Ishikawa (cell line): Measurements from ENCODE around the gene DNAH8.

Source experiments
- CEBPB ChIP-seq: IDR thresholded peaks from 2 replicates; pipeline ENCODE4 v1.6.1; 2012
- CREB1 ChIP-seq: IDR thresholded peaks from 2 replicates; pipeline ENCODE4 v1.6.1; 2012; ENCODE audit warnings: low read depth
- EGR1 ChIP-seq: IDR thresholded peaks from 2 replicates; pipeline ENCODE4 v1.6.1; 2012
- EP300 ChIP-seq: IDR thresholded peaks from 2 replicates; pipeline ENCODE4 v1.6.1; 2012; ENCODE audit warnings: borderline replicate concordance
- FOXM1 ChIP-seq: IDR thresholded peaks from 2 replicates; pipeline ENCODE4 v1.6.1; 2012; ENCODE audit warnings: low read depth, borderline replicate concordance
- NFIC ChIP-seq: IDR thresholded peaks from 2 replicates; pipeline ENCODE4 v1.6.1; 2012
- RAD21 ChIP-seq: IDR thresholded peaks from 2 replicates; pipeline ENCODE4 v1.6.1; 2012; ENCODE audit warnings: low read depth
- TAF1 ChIP-seq: IDR thresholded peaks from 2 replicates; pipeline ENCODE4 v1.6.1; 2012; ENCODE audit warnings: low read depth, mild to moderate bottlenecking
- TCF12 ChIP-seq: IDR thresholded peaks from 2 replicates; pipeline ENCODE4 v1.6.1; 2012; ENCODE audit warnings: low read depth
- TEAD4 ChIP-seq: IDR thresholded peaks from 2 replicates; pipeline ENCODE4 v1.6.1; 2012
- YY1 ChIP-seq: IDR thresholded peaks from 2 replicates; pipeline ENCODE4 v1.6.1; 2012; ENCODE audit warnings: low read depth
- ZBTB7A ChIP-seq: IDR thresholded peaks from 2 replicates; pipeline ENCODE4 v1.6.1; 2012; ENCODE audit warnings: low read depth
- TF ChIP-seq, protein P1 (sequence below): IDR thresholded peaks from 2 replicates; pipeline ENCODE4 v1.6.1; 2012; ENCODE audit warnings: low read depth, mild to moderate bottlenecking
- TF ChIP-seq, protein P2 (sequence below): IDR thresholded peaks from 2 replicates; pipeline ENCODE4 v1.6.1; 2012
- TF ChIP-seq, protein P3 (sequence below): IDR thresholded peaks from 2 replicates; pipeline ENCODE4 v1.6.1; 2012

DNAH8 gene

DNA sequence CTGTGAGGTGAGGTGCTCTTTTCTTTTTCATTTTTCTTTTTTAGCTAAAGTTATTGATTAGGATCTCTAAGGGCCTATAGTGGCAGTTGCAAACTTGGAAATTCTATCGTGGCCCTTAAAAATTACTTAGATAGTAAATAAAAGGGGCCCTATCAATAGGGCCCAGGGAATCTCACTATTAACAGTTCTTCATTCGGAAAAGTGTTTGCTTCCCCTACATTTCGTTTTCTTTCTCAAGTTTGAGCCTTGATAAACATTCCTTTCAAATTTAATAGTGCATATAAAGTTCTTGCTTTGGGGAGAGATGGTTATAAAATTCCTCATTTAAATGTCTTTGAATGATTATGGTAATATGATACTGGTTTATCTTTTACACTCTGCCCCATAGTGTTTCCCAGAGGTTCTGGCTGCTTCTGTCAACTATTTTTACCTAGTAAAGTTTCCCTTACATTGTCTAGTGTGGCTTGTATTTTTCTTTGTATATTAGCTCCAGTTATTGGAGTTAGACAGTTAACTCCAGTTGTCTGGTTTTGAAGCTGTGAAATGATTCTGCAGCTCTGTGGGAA lies 263.1 kb downstream of the DNAH8 start:
- TF ChIP-seq YY1 (no peak), RAD21 (no peak), NFIC (no peak), TEAD4 (no peak), FOXM1 (no peak), CREB1 (no peak), EP300 (no peak), TCF12 (no peak), TAF1 (no peak), EGR1 (no peak), ZBTB7A (no peak)
- TF ChIP-seq, protein P1, sequence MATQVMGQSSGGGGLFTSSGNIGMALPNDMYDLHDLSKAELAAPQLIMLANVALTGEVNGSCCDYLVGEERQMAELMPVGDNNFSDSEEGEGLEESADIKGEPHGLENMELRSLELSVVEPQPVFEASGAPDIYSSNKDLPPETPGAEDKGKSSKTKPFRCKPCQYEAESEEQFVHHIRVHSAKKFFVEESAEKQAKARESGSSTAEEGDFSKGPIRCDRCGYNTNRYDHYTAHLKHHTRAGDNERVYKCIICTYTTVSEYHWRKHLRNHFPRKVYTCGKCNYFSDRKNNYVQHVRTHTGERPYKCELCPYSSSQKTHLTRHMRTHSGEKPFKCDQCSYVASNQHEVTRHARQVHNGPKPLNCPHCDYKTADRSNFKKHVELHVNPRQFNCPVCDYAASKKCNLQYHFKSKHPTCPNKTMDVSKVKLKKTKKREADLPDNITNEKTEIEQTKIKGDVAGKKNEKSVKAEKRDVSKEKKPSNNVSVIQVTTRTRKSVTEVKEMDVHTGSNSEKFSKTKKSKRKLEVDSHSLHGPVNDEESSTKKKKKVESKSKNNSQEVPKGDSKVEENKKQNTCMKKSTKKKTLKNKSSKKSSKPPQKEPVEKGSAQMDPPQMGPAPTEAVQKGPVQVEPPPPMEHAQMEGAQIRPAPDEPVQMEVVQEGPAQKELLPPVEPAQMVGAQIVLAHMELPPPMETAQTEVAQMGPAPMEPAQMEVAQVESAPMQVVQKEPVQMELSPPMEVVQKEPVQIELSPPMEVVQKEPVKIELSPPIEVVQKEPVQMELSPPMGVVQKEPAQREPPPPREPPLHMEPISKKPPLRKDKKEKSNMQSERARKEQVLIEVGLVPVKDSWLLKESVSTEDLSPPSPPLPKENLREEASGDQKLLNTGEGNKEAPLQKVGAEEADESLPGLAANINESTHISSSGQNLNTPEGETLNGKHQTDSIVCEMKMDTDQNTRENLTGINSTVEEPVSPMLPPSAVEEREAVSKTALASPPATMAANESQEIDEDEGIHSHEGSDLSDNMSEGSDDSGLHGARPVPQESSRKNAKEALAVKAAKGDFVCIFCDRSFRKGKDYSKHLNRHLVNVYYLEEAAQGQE, result no peak
- TF ChIP-seq, protein P2, sequence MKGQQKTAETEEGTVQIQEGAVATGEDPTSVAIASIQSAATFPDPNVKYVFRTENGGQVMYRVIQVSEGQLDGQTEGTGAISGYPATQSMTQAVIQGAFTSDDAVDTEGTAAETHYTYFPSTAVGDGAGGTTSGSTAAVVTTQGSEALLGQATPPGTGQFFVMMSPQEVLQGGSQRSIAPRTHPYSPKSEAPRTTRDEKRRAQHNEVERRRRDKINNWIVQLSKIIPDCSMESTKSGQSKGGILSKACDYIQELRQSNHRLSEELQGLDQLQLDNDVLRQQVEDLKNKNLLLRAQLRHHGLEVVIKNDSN, result no peak

DNA sequence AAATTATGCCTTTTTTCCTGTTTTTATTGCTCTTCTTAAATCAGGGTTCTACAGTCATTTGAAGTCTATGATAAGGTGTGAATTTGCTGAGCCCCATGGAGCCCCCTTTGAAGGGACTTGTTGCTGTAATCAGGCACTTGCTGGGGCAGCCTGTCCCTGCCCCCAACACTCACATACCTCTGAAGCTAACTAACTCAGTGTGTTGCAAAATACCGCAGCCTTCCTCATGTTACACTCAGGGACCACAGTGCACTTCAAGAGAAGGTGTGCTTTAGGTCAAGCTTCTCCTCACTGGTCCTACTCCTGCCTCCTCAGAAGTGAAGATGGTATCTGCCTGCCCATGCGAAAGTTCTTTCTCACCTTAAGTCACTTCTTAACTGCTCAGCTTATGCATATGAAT lies 267.4 kb downstream of the DNAH8 start:
- TF ChIP-seq TCF12, result no peak
- TF ChIP-seq FOXM1, result no peak
- no peak for TF ChIP-seq ZBTB7A
- TF ChIP-seq YY1, result no peak
- TF ChIP-seq, protein P2, result no peak
- TF ChIP-seq EP300, result no peak

DNA sequence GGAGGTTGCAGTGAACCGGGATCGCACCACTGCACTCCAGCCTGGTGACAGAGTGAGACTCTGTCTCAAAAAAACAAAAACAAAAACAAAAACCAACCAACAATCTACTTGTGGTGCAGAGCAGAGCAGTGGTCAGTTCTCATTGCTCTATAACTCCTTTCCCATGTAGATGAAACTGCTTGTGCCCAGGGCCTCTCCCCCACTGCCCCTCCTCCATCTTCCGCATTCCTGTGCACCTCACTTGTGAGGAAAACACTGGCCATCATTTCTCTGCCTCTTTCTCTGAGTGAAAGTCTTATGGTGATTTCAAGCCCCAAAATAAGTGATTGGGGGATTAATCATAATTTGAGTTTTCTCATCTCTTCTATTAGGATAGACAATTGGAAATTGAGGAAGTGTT lies 269.6 kb downstream of the DNAH8 start:
- TF ChIP-seq, protein P3, sequence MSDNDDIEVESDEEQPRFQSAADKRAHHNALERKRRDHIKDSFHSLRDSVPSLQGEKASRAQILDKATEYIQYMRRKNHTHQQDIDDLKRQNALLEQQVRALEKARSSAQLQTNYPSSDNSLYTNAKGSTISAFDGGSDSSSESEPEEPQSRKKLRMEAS, result no peak
- TF ChIP-seq, protein P2, result no peak
- TF ChIP-seq TEAD4, result no peak
- no peak for TF ChIP-seq EGR1
- TF ChIP-seq YY1, result no peak
- TF ChIP-seq NFIC, result no peak
- no peak for TF ChIP-seq RAD21
- no peak for TF ChIP-seq ZBTB7A
- no peak for TF ChIP-seq CREB1
- TF ChIP-seq FOXM1, result no peak
- TF ChIP-seq TAF1, result no peak
- TF ChIP-seq, protein P1, result no peak

DNA sequence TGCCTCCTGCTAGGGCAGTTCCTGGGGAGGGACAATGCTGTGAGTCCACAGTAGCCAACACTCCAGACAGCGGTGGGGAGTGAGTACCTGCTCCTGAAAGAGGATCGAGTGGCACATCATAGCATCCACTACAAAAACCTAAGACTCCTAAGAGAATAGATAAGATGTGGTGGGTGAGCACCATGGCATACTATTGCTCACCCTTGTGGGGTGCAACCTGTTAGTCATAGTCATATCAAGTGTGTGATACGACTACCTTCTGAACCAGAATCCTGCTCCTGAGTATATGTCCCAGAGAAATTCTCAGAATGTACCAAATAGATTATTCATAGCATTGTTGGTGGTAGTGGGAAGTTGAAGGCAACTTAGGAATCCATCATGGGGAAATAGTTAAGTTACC lies 270.7 kb downstream of the DNAH8 start:
- TF ChIP-seq EP300 (no peak), CEBPB (no peak), TAF1 (no peak), TCF12 (no peak), CREB1 (no peak), RAD21 (no peak), FOXM1 (no peak)
- TF ChIP-seq, protein P3, result no peak

DNA sequence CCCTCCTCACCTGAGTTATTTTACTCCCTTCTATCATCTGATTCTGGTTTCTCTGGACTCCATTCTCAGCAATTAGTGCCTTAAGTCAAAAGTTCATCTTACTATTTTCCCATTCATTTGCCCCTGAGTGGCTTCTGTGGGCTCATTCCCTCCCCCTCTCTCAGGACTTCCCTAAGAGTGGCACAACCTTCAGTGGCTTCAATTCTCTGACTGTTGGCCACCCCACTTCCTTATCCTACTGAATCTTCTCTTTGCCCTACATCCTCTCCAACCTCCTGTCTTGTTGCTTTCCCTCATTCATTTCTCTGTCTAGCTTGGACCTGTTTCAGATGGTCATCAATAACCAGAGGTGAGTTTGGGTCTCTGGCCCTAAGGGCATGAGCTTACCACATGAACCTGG lies 272.4 kb downstream of the DNAH8 start:
- TF ChIP-seq, protein P2, result no peak
- TF ChIP-seq ZBTB7A, result no peak
- no peak for TF ChIP-seq TEAD4
- TF ChIP-seq YY1, result no peak
- TF ChIP-seq CREB1, result no peak
- no peak for TF ChIP-seq NFIC
- TF ChIP-seq, protein P3, result no peak
- TF ChIP-seq EP300, result no peak
